Adrenal gland (tissue), 5 donors: ENCODE data around the gene LAMA2.

ENCODE experiments used
- CTCF ChIP-seq, 6 experiments: fragments of 450-650 bp in 4 of 6; fragments of 200-600 bp in 2 of 6; sonication (generic) in 1 of 6; IDR thresholded peaks; 1 replicate in 5 of 6; 2 replicates in 1 of 6; pipeline versions ENCODE4 v1.5.1 to v1.8.0; 2016 to 2021; ENCODE audit warnings: antibody characterized with exemption in 6 of 6, mild to moderate bottlenecking in 2 of 6, moderate library complexity in 1 of 6
- POLR2A ChIP-seq, 2 donors: fragments of 450-650 bp; IDR thresholded peaks; one replicate each; pipeline ENCODE4 v1.6.1; 2017; ENCODE audit warnings: antibody characterized with exemption in 2 of 2, mild to moderate bottlenecking in 2 of 2, moderate library complexity in 1 of 2
- donor health status: DM: no; HTN: no; CAD: no.

- TF ChIP-seq CTCF (IDR thresholded peaks at IDR 0.05) = no peak
- TF ChIP-seq POLR2A (IDR thresholded peaks at IDR 0.05) = no peak
Measured at GRCh38 chr6:129008591-129008990, 125.7 kb downstream of the LAMA2 start.
